Measurements from ENCODE around the gene LIMS4.
"Not testable (repeated sequence)": the region's sequence is repeated elsewhere in the genome, so short reads cannot be mapped to it uniquely, and the experiment has no call there.

LIMS4 gene

GRCh38 chr2:110399378-110399777, 73.2 kb downstream of the LIMS4 start:
- DNase-seq (ENCODE audit: low spot score); H3K4me3 ChIP-seq; H3K27ac ChIP-seq: not testable (repeated sequence)

DNA sequence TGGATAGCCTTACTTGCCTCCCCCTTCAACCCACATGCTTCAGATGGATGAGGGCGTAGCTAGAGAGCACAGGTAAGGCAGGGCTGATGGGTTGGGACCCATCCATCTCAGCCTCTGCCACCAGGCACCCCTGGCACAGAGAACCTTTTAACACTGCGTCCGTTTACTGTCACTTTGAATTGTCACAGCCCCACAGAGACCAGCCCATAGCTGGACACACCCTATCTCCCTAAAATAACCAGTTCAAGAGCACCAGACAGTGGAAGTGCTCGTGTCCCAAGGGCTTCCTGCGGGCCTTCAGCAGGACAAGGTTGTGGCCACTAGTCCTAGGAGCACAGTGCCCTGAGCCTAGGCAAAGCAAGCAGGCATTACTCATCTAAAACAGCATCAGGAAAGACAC, 76.6 kb downstream of the LIMS4 start:
- not testable (repeated sequence) for H3K27ac ChIP-seq; DNase-seq (ENCODE audit: low spot score); H3K4me3 ChIP-seq
